Chondrocyte (in vitro differentiated cells): Measurements from ENCODE around the gene NBAS. TPM values are rescaled to one million over a fixed set of nuclear protein-coding genes. Genes with fewer than 3 reads are reported as not detected.

Experiments
- DNase-seq: peaks from one replicate; pipeline ENCODE4 v3.0.0; 2021; ENCODE audit warnings: mixed read lengths, low spot score
- H3K27ac Mint-ChIP-seq: one replicate; pipeline ENCODE4 v1.8.0; 2021; ENCODE audit warnings: mild to moderate bottlenecking, moderate library complexity, mixed read lengths; ENCODE audit not compliant: unreplicated experiment
- H3K27me3 Mint-ChIP-seq: 2 replicates; pipeline ENCODE4 v1.8.0; 2021; ENCODE audit warnings: low read depth, mixed read lengths
- H3K36me3 Mint-ChIP-seq: 2 replicates; pipeline ENCODE4 v1.8.0; 2021; ENCODE audit warnings: low read depth, mixed read lengths
- H3K4me1 Mint-ChIP-seq: 2 replicates; pipeline ENCODE4 v1.8.0; 2021; ENCODE audit warnings: low read depth, mild to moderate bottlenecking, mixed read lengths
- H3K4me3 Mint-ChIP-seq: one replicate; pipeline ENCODE4 v1.8.0; 2021; ENCODE audit warnings: mild to moderate bottlenecking, moderate library complexity, mixed read lengths; ENCODE audit not compliant: unreplicated experiment
- H3K9me3 Mint-ChIP-seq: 2 replicates; pipeline ENCODE4 v1.8.0; 2021; ENCODE audit warnings: low read depth, mixed read lengths
- CTCF ChIP-seq: fragments of 200-600 bp; sonication (generic); IDR thresholded peaks from 2 replicates; pipeline ENCODE4 v1.5.0; 2021; ENCODE audit warnings: antibody characterized with exemption, mild to moderate bottlenecking, moderate library complexity
- total RNA-seq: library from RNA; stranded (reverse); gene quantifications from 3 replicates; pipeline ENCODE4 v1.2.1, GENCODE V29; 2021

NBAS gene
- total RNA-seq, 1 donor from 2014 or later = 47.6 TPM

- Mint-ChIP-seq H3K36me3 (peaks cover 18% of the 10 kb centered on the region), H3K27me3 (no peaks in the 10 kb centered on the region), H3K4me1 (peaks cover 16% of the 10 kb centered on the region), H3K9me3 (no peaks in the 10 kb centered on the region), H3K27ac (no peak overlapping the region), H3K4me3 (no peak overlapping the region)
- no peak for TF ChIP-seq CTCF
- DNase-seq = no peak
Observed at GRCh38 chr2:15553519-15553918, 7.6 kb downstream of the NBAS start.

DNA sequence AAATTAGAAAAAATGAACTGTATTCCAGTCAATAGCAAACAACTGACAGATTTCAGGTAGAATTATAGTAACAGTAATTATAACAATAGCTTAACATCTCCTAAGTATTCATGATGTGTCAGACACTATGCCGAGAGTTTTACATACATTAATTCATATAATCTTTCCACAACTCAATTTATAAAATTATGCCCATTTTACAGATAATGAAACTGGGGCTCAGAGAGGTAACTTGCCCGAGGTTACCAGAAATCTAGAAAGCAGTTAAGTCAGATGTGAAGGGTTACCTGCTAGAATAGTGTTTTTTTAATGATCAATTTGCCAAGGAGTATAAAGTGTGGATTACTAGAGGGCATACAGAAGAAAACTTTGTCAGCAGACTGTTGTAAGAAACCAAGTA, 12.2 kb downstream of the NBAS start:
- no peaks in the 10 kb centered on the region for H3K27me3 Mint-ChIP-seq
- no peak for TF ChIP-seq CTCF
- peaks cover 3% of the 10 kb centered on the region for H3K4me1 Mint-ChIP-seq
- H3K9me3 Mint-ChIP-seq = no peaks in the 10 kb centered on the region
- H3K4me3 Mint-ChIP-seq = no peak overlapping the region
- H3K36me3 Mint-ChIP-seq = peaks cover 18% of the 10 kb centered on the region
- no peak overlapping the region for H3K27ac Mint-ChIP-seq
- DNase-seq = no peak

GRCh38 chr2:15547115-15547876, 13.8 kb downstream of the NBAS start:
- H3K27ac Mint-ChIP-seq = peak overlapping the region; percentile 17
- H3K9me3 Mint-ChIP-seq = no peaks in the 10 kb centered on the region
- no peak for DNase-seq
- no peaks in the 10 kb centered on the region for H3K27me3 Mint-ChIP-seq
- peaks cover 8% of the 10 kb centered on the region for H3K4me1 Mint-ChIP-seq
- H3K36me3 Mint-ChIP-seq = peaks cover 11% of the 10 kb centered on the region
- H3K4me3 Mint-ChIP-seq = no peak overlapping the region
- no peak for TF ChIP-seq CTCF

GRCh38 chr2:15546297-15547098, 14.6 kb downstream of the NBAS start:
- TF ChIP-seq CTCF = peak; percentile 60
- Mint-ChIP-seq H3K27ac (no peak overlapping the region), H3K4me3 (no peak overlapping the region), H3K36me3 (peaks cover 9% of the 10 kb centered on the region), H3K27me3 (no peaks in the 10 kb centered on the region), H3K4me1 (peaks cover 8% of the 10 kb centered on the region), H3K9me3 (no peaks in the 10 kb centered on the region)
- DNase-seq = no peak

DNA sequence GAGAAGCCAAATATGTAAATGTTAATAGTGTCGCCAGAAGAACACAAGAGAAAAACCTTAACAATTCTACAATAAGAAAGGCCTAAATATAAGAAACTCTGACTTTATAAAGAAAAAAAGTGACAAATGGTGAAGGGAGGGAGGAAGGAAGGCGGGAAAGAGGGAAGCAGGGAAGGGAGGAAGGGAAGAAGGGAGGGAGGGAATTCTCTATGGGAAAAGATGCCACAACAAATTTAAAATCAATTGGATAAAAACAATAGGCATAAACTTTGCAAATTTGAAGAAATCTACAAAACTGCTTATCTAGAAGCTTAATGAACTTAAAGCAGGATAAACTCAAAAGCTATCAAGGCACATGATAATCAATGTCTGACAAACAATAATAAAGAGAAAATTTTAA, 16.9 kb downstream of the NBAS start:
- Mint-ChIP-seq H3K27me3 (no peaks in the 10 kb centered on the region), H3K27ac (no peak overlapping the region)

More for the DNA sequence above, 16.9 kb downstream of the NBAS start:
- Mint-ChIP-seq H3K9me3 (no peaks in the 10 kb centered on the region), H3K36me3 (peaks cover 14% of the 10 kb centered on the region), H3K4me1 (peaks cover 8% of the 10 kb centered on the region), H3K4me3 (no peak overlapping the region)
- DNase-seq = no peak
- no peak for TF ChIP-seq CTCF
